ENCODE data around the gene PBX1.
A peak's percentile ranks its signal among the peaks of the same experiment; 100 is the strongest.

The PBX1 gene

GRCh38 chr1:164562511-164562910, 3.5 kb downstream of the PBX1 start:
- peak overlapping the region in 6 of 21 experiments; percentile 1 to 84 (median 14) for H3K27ac ChIP-seq
- peak overlapping the region in 2 of 7 experiments; percentile 11 to 69 for H3K4me3 ChIP-seq

- peak overlapping the region in 2 of 7 experiments; percentile 11 to 69 for H3K4me3 ChIP-seq
- H3K27ac ChIP-seq, result peak overlapping the region in 8 of 21 experiments; percentile 1 to 65 (median 12)
Observed at GRCh38 chr1:164562947-164563520, 4.0 kb downstream of the PBX1 start.

- Histone ChIP-seq H3K27ac (peak overlapping the region in 8 of 21 experiments; percentile 4 to 65 (median 14)), H3K4me3 (peak overlapping the region in 1 of 7 experiments; percentile 69)
Observed at GRCh38 chr1:164563721-164564360, 4.9 kb downstream of the PBX1 start.

- Histone ChIP-seq H3K4me3 (peak overlapping the region in 1 of 7 experiments; percentile 69), H3K27ac (peak overlapping the region in 8 of 21 experiments; percentile 4 to 65 (median 14))
Observed at GRCh38 chr1:164564378-164564777, 5.4 kb downstream of the PBX1 start.

GRCh38 chr1:164565357-164565756, 6.4 kb downstream of the PBX1 start:
- peak overlapping the region in 2 of 21 experiments; percentile 4 to 65 for H3K27ac ChIP-seq
- H3K4me3 ChIP-seq, result no peak overlapping the region

GRCh38 chr1:164567774-164568173, 8.8 kb downstream of the PBX1 start:
- Histone ChIP-seq H3K27ac (no peak overlapping the region), H3K4me3 (no peak overlapping the region)

GRCh38 chr1:164569241-164569640, 10.3 kb downstream of the PBX1 start:
- Histone ChIP-seq H3K27ac (peak overlapping the region in 7 of 21 experiments; percentile 33 to 72 (median 66)), H3K4me3 (no peak overlapping the region)

- no peak overlapping the region for H3K4me3 ChIP-seq
- H3K27ac ChIP-seq, result peak overlapping the region in 7 of 21 experiments; percentile 33 to 72 (median 66)
Observed at GRCh38 chr1:164569866-164570265, 10.9 kb downstream of the PBX1 start.

GRCh38 chr1:164571333-164571732, 12.3 kb downstream of the PBX1 start:
- H3K4me3 ChIP-seq, result no peak overlapping the region

GRCh38 chr1:164575356-164575886, 16.4 kb downstream of the PBX1 start:
- Histone ChIP-seq H3K27ac (no peak overlapping the region), H3K4me3 (no peak overlapping the region)

More at GRCh38 chr1:164571333-164571732, 12.3 kb downstream of the PBX1 start:
- H3K27ac ChIP-seq, result no peak overlapping the region

GRCh38 chr1:164576291-164577271, 17.6 kb downstream of the PBX1 start:
- peak overlapping the region in 5 of 21 experiments; percentile 13 to 40 (median 29) for H3K27ac ChIP-seq
- H3K4me3 ChIP-seq, result no peak overlapping the region

- Histone ChIP-seq H3K27ac (peak overlapping the region in 1 of 21 experiments; percentile 14), H3K4me3 (no peak overlapping the region)
Observed at GRCh38 chr1:164577291-164577690, 18.3 kb downstream of the PBX1 start.

- no peak overlapping the region for H3K27ac ChIP-seq
- H3K4me3 ChIP-seq, result no peak overlapping the region
Observed at GRCh38 chr1:164578479-164579200, 19.7 kb downstream of the PBX1 start.

GRCh38 chr1:164579381-164579780, 20.4 kb downstream of the PBX1 start:
- no peak overlapping the region for H3K27ac ChIP-seq
- H3K4me3 ChIP-seq, result no peak overlapping the region

- H3K4me3 ChIP-seq, result no peak overlapping the region
- no peak overlapping the region for H3K27ac ChIP-seq
Observed at GRCh38 chr1:164581762-164582161, 22.8 kb downstream of the PBX1 start.

GRCh38 chr1:164583196-164583595, 24.2 kb downstream of the PBX1 start:
- Histone ChIP-seq H3K4me3 (no peak overlapping the region), H3K27ac (no peak overlapping the region)

GRCh38 chr1:164583835-164584539, 25.0 kb downstream of the PBX1 start:
- Histone ChIP-seq H3K4me3 (no peak overlapping the region), H3K27ac (no peak overlapping the region)

- Histone ChIP-seq H3K4me3 (no peak overlapping the region), H3K27ac (no peak overlapping the region)
Observed at GRCh38 chr1:164586591-164586990, 27.6 kb downstream of the PBX1 start.
